K562 (cell line): Measurements from ENCODE around the gene SPSB1.

ENCODE experiments used
- CREB1 ChIP-seq, 2 experiments: sonication (generic) in 1 of 2; formaldehyde crosslinking in 1 of 2; IDR thresholded peaks; 2 replicates each; pipeline versions ENCODE4 v1.6.1 to v1.8.0; 2012 to 2022; ENCODE audit warnings: inconsistent platforms in 1 of 2, mild to moderate bottlenecking in 1 of 2, missing genetic modification reagents in 1 of 2, moderate library complexity in 1 of 2
- ELF4 ChIP-seq: fragments of 450-650 bp; formaldehyde crosslinking; IDR thresholded peaks from 2 replicates; pipeline ENCODE4 v1.4.0; 2022; ENCODE audit warnings: missing genetic modification characterization
- FOXO4 ChIP-seq: fragments of 450-650 bp; formaldehyde crosslinking; IDR thresholded peaks from 2 replicates; pipeline ENCODE4 v1.4.0; 2020; ENCODE audit warnings: mild to moderate bottlenecking, moderate library complexity
- GABPA ChIP-seq: fragments of 200-800 bp; sonication (Bioruptor generic); conservative IDR thresholded peaks from 2 replicates; pipeline ENCODE4 v1.6.1; 2016; ENCODE audit warnings: low read depth, missing genetic modification characterization, missing compliant biosample characterization
- GATA2 ChIP-seq: sonication (generic); formaldehyde crosslinking; IDR thresholded peaks from 2 replicates; pipeline ENCODE4 v1.4.0; 2020; ENCODE audit warnings: mild to moderate bottlenecking, missing genetic modification reagents
- JUN ChIP-seq, 2 experiments: sonication (generic) in 1 of 2; formaldehyde crosslinking in 1 of 2; IDR thresholded peaks; 2 replicates each; pipeline versions ENCODE4 v1.6.1 to v1.8.0; 2012 to 2022; ENCODE audit warnings: borderline replicate concordance in 2 of 2, mild to moderate bottlenecking in 2 of 2, improper control_type of control experiment in 1 of 2, low read depth in 1 of 2, low read length in 1 of 2, missing genetic modification reagents in 1 of 2
- KDM1A ChIP-seq, 2 experiments: fragments of 450-650 bp; IDR thresholded peaks; 2 replicates each; pipeline ENCODE4 v1.6.1; 2016; ENCODE audit warnings: mild to moderate bottlenecking in 2 of 2
- NR3C1 ChIP-seq: sonication (generic); formaldehyde crosslinking; IDR thresholded peaks from 2 replicates; pipeline ENCODE4 v1.8.1; 2022; ENCODE audit warnings: missing genetic modification reagents
- POLR2A ChIP-seq: fragments of 450-650 bp; conservative IDR thresholded peaks from 2 replicates; pipeline ENCODE4 v1.6.1; 2016
- POLR2AphosphoS5 ChIP-seq: IDR thresholded peaks from 2 replicates; pipeline ENCODE4 v1.6.1; 2011; ENCODE audit warnings: mild to moderate bottlenecking, low read depth, low read length, moderate library complexity; ENCODE audit not compliant: control insufficient read depth, insufficient read depth
- THAP12 ChIP-seq: fragments of 250-450 bp; sonication (Bioruptor Pico); IDR thresholded peaks from 2 replicates; pipeline ENCODE4 v1.9.0; 2021; ENCODE audit warnings: mild to moderate bottlenecking, inconsistent platforms
- ZZZ3 ChIP-seq: fragments of 450-650 bp; IDR thresholded peaks from 2 replicates; pipeline ENCODE4 v1.6.1; 2016; ENCODE audit warnings: antibody characterized with exemption, mild to moderate bottlenecking, moderate library complexity
- TF ChIP-seq, protein P1 (sequence below), 3 experiments: IDR thresholded peaks in 2 of 3; conservative IDR thresholded peaks in 1 of 3; 2 replicates each; pipeline ENCODE4 v1.5.1; 2011 to 2012; ENCODE audit warnings: low read length in 3 of 3, mild to moderate bottlenecking in 3 of 3, control low read depth in 2 of 3, improper control_type of control experiment in 1 of 3, inconsistent platforms in 1 of 3, low read depth in 1 of 3, mixed read lengths in 1 of 3, moderate library complexity in 1 of 3; ENCODE audit not compliant: insufficient read depth in 2 of 3

- TF ChIP-seq FOXO4 (no peak), GATA2 (CRISPR knock-in tag) (no peak), POLR2A (no peak), ELF4 (CRISPR knock-in tag) (no peak), KDM1A (IDR thresholded peaks at IDR 0.05) (no peak), NR3C1 (no peak), POLR2AphosphoS5 (no peak), THAP12 (CRISPR knock-in tag) (no peak), GABPA (tag) (no peak), ZZZ3 (no peak), CREB1 (IDR thresholded peaks at IDR 0.05) (no peak), CREB1 (CRISPR knock-in tag; IDR thresholded peaks at IDR 0.05) (no peak), JUN (IDR thresholded peaks at IDR 0.05; ENCODE audit: borderline replicate concordance, low read depth, low read length) (no peak), JUN (CRISPR knock-in tag; IDR thresholded peaks at IDR 0.05; ENCODE audit: borderline replicate concordance) (no peak)
- TF ChIP-seq, protein P1, sequence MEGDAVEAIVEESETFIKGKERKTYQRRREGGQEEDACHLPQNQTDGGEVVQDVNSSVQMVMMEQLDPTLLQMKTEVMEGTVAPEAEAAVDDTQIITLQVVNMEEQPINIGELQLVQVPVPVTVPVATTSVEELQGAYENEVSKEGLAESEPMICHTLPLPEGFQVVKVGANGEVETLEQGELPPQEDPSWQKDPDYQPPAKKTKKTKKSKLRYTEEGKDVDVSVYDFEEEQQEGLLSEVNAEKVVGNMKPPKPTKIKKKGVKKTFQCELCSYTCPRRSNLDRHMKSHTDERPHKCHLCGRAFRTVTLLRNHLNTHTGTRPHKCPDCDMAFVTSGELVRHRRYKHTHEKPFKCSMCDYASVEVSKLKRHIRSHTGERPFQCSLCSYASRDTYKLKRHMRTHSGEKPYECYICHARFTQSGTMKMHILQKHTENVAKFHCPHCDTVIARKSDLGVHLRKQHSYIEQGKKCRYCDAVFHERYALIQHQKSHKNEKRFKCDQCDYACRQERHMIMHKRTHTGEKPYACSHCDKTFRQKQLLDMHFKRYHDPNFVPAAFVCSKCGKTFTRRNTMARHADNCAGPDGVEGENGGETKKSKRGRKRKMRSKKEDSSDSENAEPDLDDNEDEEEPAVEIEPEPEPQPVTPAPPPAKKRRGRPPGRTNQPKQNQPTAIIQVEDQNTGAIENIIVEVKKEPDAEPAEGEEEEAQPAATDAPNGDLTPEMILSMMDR (IDR thresholded peaks at IDR 0.05 in 2 of 3, conservative IDR thresholded peaks at IDR 0.05 in 1 of 3; ENCODE audit: insufficient read depth in 2 of 3, low read depth in 1 of 3, low read length in 3 of 3), result no peak
These were observed 82.2 kb downstream of the SPSB1 start for GRCh38 chr1:9374748-9375341.
